NCI-H226 (cell line): ENCODE results near the gene GNAT1.
"Not testable (repeated sequence)": the region's sequence is repeated elsewhere in the genome, so short reads cannot be mapped to it uniquely, and the experiment has no call there.

Experiments used
- DNase-seq: peaks from one replicate; pipeline ENCODE4 v3.0.0-alpha.2; 2015

The GNAT1 gene

GRCh38 chr3:50243543-50243895 is 52.1 kb downstream of the GNAT1 start:
- DNase-seq = no peak

- DNase-seq = not testable (repeated sequence)
Observed at GRCh38 chr3:50244813-50245212, 53.4 kb downstream of the GNAT1 start.

- peak; percentile 64 for DNase-seq
Observed at GRCh38 chr3:50245251-50245745, 53.9 kb downstream of the GNAT1 start.

- peak; percentile 37 for DNase-seq
Observed at GRCh38 chr3:50245831-50246516, 54.6 kb downstream of the GNAT1 start.

GRCh38 chr3:50246517-50246954 is 55.1 kb downstream of the GNAT1 start:
- peak; percentile 96 for DNase-seq
